ENCODE measurements around the gene CSNK2B. TPM values are rescaled to one million over a fixed set of nuclear protein-coding genes. Genes with fewer than 3 reads are reported as not detected.

The CSNK2B gene
- total RNA-seq, 4 donors from 2014 or later, result 381 to 429 (median 403) TPM

DNA sequence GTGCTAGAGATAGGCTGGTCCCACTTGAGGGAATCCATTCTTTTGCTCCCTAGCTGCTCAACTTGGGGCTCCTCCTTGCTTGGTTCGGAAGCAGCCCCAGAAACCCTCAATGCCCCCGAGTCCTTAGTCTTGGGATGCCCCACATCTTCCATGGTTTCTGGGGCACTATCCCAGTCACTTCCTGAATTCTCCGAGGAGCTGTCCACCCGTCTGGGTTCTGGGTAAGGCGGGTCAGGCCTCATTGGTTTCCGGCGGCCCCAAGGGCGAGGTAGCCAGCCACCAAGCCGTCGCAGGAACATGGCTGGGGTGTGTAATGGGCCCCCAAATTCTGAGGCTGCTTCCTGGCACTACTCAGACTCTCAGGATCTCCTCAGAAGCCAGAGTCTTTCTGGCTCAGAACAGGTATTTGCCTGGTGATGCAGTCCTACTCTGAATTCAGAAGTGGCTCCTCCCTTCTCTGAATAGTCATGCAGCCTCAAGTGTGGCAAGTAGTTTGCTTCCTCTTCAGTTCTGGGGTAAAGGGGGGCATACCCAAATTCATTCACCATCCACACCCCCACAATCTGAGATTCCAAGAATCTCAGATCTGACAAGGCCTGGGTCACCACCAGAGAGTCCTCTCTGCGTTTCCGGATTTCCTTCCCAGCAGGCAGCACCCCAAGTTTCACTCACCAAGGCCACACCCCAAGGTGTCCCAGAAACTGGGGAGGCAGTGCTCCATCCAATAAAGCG is 6.1 kb upstream of the CSNK2B start:
- peaks cover 53% of the 10 kb centered on the region for H3K4me1 ChIP-seq
- H3K9me3 ChIP-seq, result no peaks in the 10 kb centered on the region
- 14% methylated on average over 10 of the region's 13 CpGs for WGBS
- TF ChIP-seq, protein P1, sequence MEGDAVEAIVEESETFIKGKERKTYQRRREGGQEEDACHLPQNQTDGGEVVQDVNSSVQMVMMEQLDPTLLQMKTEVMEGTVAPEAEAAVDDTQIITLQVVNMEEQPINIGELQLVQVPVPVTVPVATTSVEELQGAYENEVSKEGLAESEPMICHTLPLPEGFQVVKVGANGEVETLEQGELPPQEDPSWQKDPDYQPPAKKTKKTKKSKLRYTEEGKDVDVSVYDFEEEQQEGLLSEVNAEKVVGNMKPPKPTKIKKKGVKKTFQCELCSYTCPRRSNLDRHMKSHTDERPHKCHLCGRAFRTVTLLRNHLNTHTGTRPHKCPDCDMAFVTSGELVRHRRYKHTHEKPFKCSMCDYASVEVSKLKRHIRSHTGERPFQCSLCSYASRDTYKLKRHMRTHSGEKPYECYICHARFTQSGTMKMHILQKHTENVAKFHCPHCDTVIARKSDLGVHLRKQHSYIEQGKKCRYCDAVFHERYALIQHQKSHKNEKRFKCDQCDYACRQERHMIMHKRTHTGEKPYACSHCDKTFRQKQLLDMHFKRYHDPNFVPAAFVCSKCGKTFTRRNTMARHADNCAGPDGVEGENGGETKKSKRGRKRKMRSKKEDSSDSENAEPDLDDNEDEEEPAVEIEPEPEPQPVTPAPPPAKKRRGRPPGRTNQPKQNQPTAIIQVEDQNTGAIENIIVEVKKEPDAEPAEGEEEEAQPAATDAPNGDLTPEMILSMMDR (IDR thresholded peaks at IDR 0.05), result no peak
- TF ChIP-seq POLR2AphosphoS5 (IDR thresholded peaks at IDR 0.05) (no peak), EP300 (IDR thresholded peaks at IDR 0.05) (no peak), POLR2A (IDR thresholded peaks at IDR 0.05) (no peak)
- peak overlapping the region; percentile 87 for H3K27ac ChIP-seq
- H3K4me3 ChIP-seq, result peak overlapping the region; percentile 65
- H3K27me3 ChIP-seq, result no peaks in the 10 kb centered on the region
- DNase-seq (ENCODE audit: low spot score in 2 of 2), result no peak
- peaks cover 7% of the 10 kb centered on the region for H3K36me3 ChIP-seq

DNA sequence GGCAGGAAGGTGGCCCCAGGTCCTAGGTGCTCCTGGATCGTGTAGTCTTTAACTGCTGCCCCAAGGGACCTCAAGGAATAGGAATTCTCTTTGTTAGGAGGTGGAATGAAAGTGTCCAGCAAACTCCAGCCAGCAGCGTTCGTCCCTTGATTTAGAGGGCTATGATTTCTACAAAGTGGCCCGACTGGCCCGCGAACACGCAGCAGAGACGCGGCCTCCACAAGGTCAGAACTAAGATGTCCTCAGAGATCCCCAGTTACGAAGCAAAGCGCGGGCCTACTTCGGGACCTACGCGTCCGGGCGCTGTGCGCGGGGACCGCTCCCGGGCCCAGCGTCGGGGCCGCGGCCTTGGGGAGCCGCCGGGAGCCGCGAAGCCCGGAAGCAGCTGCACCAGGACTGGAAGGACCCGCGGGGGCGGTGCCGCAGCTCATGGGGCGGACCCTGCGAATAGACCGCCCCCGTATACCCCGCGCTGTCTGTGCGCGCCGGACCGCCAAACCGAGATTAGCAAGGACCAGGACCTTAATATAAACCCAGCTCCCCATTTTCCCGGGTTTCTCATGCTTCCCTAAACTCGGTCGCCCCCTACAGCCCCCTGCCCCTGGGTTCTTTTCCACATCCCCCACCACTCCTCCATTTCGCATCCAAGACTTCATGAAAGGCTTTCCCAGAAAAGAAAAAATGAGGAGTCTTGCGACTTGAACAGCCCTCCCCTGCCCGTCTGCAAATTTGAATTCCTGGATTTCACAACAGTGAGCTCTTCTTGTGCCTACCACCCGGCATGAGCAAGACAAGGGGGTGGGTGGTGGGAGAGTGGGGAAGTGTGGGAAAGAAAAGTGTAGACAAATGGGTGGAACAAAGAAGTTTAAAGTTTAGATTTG is 5.3 kb upstream of the CSNK2B start, which contains the start of gene C6orf47:
Gene C6orf47, minus strand, starts transcription at position 398 of the 881 bp plus-strand sequence. CDS start 831 bp downstream, outside the sequence.
- peaks cover 58% of the 10 kb centered on the region for H3K4me1 ChIP-seq
- peak within 1 kb of the TSS; percentile 87 for H3K27ac ChIP-seq
- DNase-seq (ENCODE audit: low spot score in 2 of 2), result peak; percentile 93 to 95
- H3K27me3 ChIP-seq, result no peaks in the 10 kb centered on the region
- TF ChIP-seq POLR2A (IDR thresholded peaks at IDR 0.05) (peak; percentile 39 to 89), EP300 (IDR thresholded peaks at IDR 0.05) (no peak), POLR2AphosphoS5 (IDR thresholded peaks at IDR 0.05) (peak in 2 of 3 donors; percentile 17 to 34)
- TF ChIP-seq, protein P1 (IDR thresholded peaks at IDR 0.05), result no peak
- H3K36me3 ChIP-seq, result peaks cover 7% of the 10 kb centered on the region
- peak within 1 kb of the TSS; percentile 65 for H3K4me3 ChIP-seq
- under 1% methylated on average over 21 of the region's 52 CpGs for WGBS
- H3K9me3 ChIP-seq, result no peaks in the 10 kb centered on the region

DNA sequence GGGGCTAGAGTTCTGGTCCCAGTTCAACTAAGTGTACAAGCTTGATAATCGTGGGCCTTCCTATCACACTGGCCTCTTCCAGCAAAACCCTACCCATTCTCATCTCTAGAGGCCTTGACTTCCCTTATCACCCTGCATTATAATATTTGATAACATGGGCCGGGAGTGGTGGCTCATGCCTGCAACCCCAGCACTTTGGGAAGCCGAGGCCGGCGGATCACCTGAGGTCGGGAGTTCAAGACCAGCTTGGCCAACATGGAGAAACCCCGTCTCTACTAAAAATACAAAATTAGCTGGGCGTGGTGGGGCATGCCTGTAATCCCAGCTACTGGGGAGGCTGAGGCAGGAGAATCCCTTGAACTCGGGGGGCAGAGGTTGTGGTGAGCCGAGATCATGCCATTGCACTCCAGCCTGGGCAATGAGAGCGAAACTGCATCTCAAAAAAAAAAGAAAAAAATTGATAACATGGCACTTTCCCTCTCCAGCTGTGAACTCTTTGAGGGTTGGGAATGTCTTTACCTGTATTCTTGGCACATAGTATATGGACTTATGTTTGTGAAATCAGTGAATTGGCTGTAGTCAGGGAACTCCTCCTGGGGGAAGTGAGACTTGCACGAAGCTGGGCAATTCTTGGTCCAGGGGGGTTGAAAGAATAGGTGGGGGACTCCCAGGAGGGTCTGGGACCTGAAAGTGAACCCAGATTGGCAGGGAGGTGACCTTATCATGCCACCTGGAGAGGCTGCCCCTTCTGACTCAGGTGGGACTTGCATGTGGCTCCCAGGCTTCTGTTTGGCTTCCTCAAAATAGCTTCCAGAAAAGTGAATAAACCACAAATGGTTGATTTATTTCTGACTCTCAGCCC is 4.4 kb upstream of the CSNK2B start:
- peak overlapping the region; percentile 87 for H3K27ac ChIP-seq
- peaks cover 60% of the 10 kb centered on the region for H3K4me1 ChIP-seq
- H3K9me3 ChIP-seq, result no peaks in the 10 kb centered on the region
- TF ChIP-seq EP300 (IDR thresholded peaks at IDR 0.05) (no peak), POLR2AphosphoS5 (IDR thresholded peaks at IDR 0.05) (no peak), POLR2A (IDR thresholded peaks at IDR 0.05) (no peak)
- TF ChIP-seq, protein P1 (IDR thresholded peaks at IDR 0.05), result no peak
- 78% methylated on average over 12 of the region's 12 CpGs for WGBS
- peak overlapping the region; percentile 65 for H3K4me3 ChIP-seq
- DNase-seq (ENCODE audit: low spot score in 2 of 2), result no peak
- H3K27me3 ChIP-seq, result no peaks in the 10 kb centered on the region
- H3K36me3 ChIP-seq, result peaks cover 4% of the 10 kb centered on the region

DNA sequence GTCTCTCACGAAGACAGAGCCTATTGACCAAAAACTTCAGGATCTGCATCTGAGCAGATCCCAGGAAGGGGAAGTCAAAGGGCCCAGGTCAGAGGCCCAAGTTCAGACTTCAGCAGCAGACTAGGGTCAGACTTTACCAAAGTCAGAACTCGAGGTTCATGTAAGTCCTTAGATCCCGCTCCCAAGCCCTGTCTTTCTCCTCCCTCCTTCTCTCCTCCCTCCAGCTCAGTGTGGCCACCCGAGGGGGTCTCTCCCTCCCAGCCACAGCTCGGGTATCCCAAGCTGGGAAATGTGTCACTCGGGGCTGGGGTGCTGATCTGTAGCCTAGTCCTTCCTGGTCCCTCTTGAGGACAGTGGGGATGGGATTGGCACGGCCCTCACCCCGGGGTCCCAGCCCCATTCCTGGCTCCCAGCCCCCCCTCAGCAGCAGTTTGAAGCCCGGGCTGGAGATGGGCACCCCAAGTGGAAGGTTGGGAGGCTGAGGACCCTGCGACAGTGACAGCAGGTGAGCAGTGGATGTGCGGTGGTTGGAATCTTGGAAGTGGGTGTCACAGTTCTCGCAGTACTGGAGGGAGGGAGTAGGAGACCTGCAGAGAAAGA is 3.7 kb upstream of the CSNK2B start:
- no peak overlapping the region for H3K27ac ChIP-seq
- H3K4me1 ChIP-seq, result peaks cover 67% of the 10 kb centered on the region
- no peak for DNase-seq (ENCODE audit: low spot score in 2 of 2)
- H3K27me3 ChIP-seq, result no peaks in the 10 kb centered on the region
- H3K9me3 ChIP-seq, result no peaks in the 10 kb centered on the region
- no peak overlapping the region for H3K4me3 ChIP-seq
- no peak for TF ChIP-seq EP300 (IDR thresholded peaks at IDR 0.05)
- TF ChIP-seq, protein P1 (IDR thresholded peaks at IDR 0.05), result no peak
- no peak for TF ChIP-seq POLR2A (IDR thresholded peaks at IDR 0.05)
- no peak for TF ChIP-seq POLR2AphosphoS5 (IDR thresholded peaks at IDR 0.05)
- peaks cover 7% of the 10 kb centered on the region for H3K36me3 ChIP-seq
- WGBS, result 88% methylated on average over 12 of the region's 12 CpGs

Measured in suprapubic skin (tissue), 4 donors.